ENCODE measurements around the gene EHMT1.

- TF ChIP-seq POLR2A (IDR thresholded peaks at IDR 0.05) (no peak), CTCF (IDR thresholded peaks at IDR 0.05) (no peak)
Observed at GRCh38 chr9:137777761-137778160, 159.0 kb downstream of the EHMT1 start.

Data from right lobe of liver (tissue), 4 donors.